GM18498 (cell line): ENCODE measurements around the gene RGS7.
"Not testable (repeated sequence)": the region's sequence is repeated elsewhere in the genome, so short reads cannot be mapped to it uniquely, and the experiment has no call there.

Experiments used
- ATAC-seq: cut with Tn5 transposase; IDR thresholded peaks from one replicate; pipeline ENCODE4 v1.9.1; 2021; ENCODE audit warnings: mild to moderate bottlenecking, moderate library complexity; ENCODE audit not compliant: unreplicated experiment

The RGS7 gene

GRCh38 chr1:240935920-240936319 is 421.1 kb downstream of the RGS7 start:
- ATAC-seq = no peak

- ATAC-seq = no peak
Measured at GRCh38 chr1:240931031-240931430, 426.0 kb downstream of the RGS7 start.

- no peak for ATAC-seq
Measured at GRCh38 chr1:240928265-240928664, 428.7 kb downstream of the RGS7 start.

- no peak for ATAC-seq
Measured at GRCh38 chr1:240927821-240928220, 429.2 kb downstream of the RGS7 start.

- ATAC-seq = no peak
Measured at GRCh38 chr1:240925273-240925672, 431.7 kb downstream of the RGS7 start.

- ATAC-seq = no peak
Measured at GRCh38 chr1:240917976-240918375, 439.0 kb downstream of the RGS7 start.

GRCh38 chr1:240914506-240914905 is 442.5 kb downstream of the RGS7 start:
- no peak for ATAC-seq

- ATAC-seq = no peak
Measured at GRCh38 chr1:240912821-240913220, 444.2 kb downstream of the RGS7 start.

GRCh38 chr1:240909701-240910457 is 447.1 kb downstream of the RGS7 start:
- peak; percentile 53 for ATAC-seq

- no peak for ATAC-seq
Measured at GRCh38 chr1:240906477-240906876, 450.5 kb downstream of the RGS7 start.

- ATAC-seq = no peak
Measured at GRCh38 chr1:240905225-240905765, 451.7 kb downstream of the RGS7 start.

GRCh38 chr1:240895424-240895823 is 461.6 kb downstream of the RGS7 start:
- ATAC-seq = not testable (repeated sequence)

- no peak for ATAC-seq
Measured at GRCh38 chr1:240888787-240889048, 468.3 kb downstream of the RGS7 start.

- ATAC-seq = peak; percentile 76
Measured at GRCh38 chr1:240888039-240888786, 468.8 kb downstream of the RGS7 start.

- ATAC-seq = no peak
Measured at GRCh38 chr1:240883490-240883889, 473.5 kb downstream of the RGS7 start.

- not testable (repeated sequence) for ATAC-seq
Measured at GRCh38 chr1:240882656-240883308, 474.2 kb downstream of the RGS7 start.

- ATAC-seq = no peak
Measured at GRCh38 chr1:240878631-240879030, 478.4 kb downstream of the RGS7 start.

GRCh38 chr1:240877605-240878004 is 479.4 kb downstream of the RGS7 start:
- no peak for ATAC-seq

- ATAC-seq = no peak
Measured at GRCh38 chr1:240876071-240876470, 480.9 kb downstream of the RGS7 start.

- no peak for ATAC-seq
Measured at GRCh38 chr1:240869071-240869470, 487.9 kb downstream of the RGS7 start.

- no peak for ATAC-seq
Measured at GRCh38 chr1:240866724-240867123, 490.3 kb downstream of the RGS7 start.

GRCh38 chr1:240860023-240860422 is 497.0 kb downstream of the RGS7 start:
- no peak for ATAC-seq
